ENCODE measurements around the gene NDUFA6.
"Not testable (repeated sequence)": the region's sequence is repeated elsewhere in the genome, so short reads cannot be mapped to it uniquely, and the experiment has no call there.

Gene NDUFA6

DNA sequence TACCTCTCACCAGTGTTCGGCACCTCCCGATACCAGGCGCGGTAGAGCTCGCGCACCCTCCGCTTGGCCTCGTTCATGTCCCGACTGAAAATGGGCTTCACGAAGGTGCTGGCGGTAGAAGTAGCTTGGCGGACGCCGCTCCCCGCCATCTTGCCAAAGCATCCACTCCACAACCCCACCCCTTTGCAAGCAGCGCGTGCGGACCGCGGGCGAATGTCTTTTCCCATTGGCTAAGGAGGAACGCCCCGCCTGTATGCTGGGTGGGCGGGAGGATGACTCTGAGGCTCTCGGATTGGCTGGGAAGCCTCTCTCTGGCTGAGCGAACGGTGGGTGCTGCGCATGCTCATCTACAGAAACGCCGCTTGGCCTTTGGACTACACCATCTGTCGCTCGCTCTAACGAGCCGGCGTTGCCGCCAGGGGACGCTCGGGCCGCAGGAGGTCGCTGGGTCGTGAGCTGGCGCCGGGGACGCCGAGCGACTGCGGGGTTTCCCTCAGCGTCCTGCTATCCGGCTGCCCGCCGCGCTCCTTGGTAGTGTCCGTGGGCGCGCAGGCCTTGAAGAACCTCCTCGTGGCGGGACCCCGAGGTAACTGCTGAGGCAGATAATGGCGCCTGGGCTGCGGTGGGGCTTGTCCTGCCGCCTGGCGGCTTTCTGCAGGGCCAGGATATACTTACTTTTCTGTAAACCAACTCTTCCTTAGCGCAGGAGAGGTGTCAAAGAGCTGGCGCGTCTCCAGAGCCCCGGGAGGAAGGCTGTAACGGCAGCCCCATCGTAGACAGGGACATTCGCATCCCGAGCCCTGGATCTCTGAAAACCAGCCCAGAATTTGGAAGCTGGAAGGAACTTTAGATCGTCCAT is at the start of gene NDUFA6:
Gene NDUFA6 (minus strand): TSS at position 177 of the 859 bp plus-strand sequence. CDS start 28 bp downstream, at position 149.
- DNase-seq: peak; percentile 100

DNA sequence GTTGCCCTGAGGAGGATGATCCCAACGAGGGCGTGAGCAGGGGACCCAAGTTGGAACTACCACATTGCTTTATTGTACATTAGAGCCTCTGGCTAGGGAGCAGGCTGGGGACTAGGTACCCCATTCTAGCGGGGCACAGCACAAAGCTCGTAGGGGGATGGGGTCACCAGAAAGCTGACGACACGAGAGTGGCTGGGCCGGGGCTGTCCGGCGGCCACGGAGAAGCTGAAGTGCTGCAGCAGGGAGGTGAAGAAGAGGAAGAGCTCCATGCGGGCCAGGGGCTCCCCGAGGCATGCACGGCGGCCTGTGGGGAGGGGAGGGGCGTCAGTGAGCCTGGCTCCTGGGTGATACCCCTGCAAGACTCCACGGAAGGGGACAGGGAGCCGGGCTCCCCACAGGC is 49.6 kb upstream of the NDUFA6 start:
- not testable (repeated sequence) for DNase-seq

DNA sequence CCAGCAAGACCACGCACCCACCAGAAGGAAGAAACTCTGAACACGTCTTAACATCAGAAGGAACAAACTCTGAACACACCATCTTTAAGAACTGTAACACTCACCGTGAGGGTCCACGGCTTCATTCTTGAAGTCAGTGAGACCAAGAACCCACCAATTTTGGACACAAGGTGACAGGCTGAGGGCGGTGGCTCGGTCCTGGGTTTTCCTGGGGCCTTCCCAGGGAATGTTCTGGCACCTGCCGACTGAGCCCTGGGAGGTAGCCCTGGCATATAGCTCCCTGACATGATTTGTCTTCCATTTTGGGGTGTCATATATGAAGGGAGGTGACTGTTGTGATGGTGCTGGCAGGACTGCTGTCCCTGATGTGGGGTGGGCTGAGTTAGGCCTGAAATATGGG is 48.9 kb upstream of the NDUFA6 start:
- not testable (repeated sequence) for DNase-seq

- no peak for DNase-seq
Measured at GRCh38 chr22:42138972-42139371, 48.4 kb upstream of the NDUFA6 start.

DNA sequence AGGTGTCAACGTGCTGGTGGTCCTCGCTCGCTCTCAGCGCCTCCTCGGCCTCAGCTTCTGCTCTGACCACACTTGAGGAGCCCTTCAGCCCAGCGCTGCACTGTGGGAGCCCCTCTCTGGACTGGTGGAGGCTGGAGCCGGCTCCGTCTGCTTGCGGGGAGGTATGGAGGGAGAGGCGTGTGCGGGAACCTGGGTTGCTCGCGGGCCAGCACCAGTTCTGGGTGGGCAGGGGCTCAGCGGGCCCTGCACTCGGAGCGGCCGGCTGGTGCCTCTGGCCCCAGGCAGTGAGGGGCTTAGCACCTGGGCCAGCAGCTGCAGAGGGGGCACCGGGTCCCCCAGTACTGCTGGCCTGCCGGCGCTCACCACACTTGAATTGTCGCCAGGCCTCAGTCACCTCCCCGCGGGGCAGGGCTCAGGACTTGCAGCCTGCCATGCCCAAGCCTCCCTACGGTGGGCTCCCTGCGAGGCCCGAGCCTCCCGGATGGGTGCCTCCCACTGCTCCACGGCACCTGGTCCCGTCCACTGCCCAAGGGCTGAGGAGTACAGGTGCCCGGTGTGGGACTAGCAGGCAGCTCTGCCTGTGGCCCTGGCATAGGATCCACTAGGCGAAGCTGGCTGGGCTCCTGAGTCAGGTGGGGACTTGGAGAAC is 47.7 kb upstream of the NDUFA6 start:
- DNase-seq: no peak

DNA sequence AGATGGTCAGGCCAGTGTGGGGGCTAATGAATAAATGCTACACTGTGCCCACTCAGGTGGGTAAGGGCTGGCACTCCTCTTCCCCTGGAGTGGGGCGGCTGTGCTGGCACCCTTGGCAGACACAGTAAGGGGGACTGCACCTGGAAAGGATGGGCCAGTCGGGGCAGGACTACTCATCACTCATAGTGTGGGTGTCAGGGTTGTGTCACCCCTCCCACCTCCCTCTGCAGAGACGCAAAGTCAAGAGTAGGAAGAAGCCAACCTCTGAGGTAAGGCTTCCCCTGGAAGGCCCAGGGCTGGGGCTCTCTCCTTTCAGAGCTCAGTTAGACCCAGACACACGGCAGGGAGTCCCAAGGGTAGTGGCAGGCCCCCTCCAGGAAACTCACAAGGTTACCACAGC is 45.1 kb upstream of the NDUFA6 start:
- not testable (repeated sequence) for DNase-seq

GRCh38 chr22:42134100-42135020 is 43.8 kb upstream of the NDUFA6 start:
- DNase-seq: no peak

DNA sequence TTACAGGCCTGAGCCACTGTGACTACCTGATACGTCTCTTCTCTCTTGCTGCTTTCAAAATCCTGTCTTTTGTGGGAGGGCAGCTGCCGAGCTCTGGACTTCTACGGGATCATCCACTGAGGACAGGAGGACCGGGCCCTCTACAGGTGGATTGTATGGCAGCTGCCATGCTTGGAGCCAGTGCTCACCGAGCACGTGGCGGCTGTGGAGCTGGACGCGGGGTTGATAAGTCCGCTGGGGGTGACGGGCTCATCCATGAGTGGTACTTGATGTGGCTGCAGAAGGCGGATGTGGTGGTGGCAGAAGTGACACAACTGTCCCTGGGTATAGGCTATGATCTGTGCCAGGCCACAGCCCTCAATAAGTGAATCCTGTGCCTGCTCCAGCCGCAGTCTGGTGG is 41.9 kb upstream of the NDUFA6 start:
- DNase-seq: no peak

- DNase-seq: no peak
Measured at GRCh38 chr22:42131562-42131961, 41.0 kb upstream of the NDUFA6 start.

DNA sequence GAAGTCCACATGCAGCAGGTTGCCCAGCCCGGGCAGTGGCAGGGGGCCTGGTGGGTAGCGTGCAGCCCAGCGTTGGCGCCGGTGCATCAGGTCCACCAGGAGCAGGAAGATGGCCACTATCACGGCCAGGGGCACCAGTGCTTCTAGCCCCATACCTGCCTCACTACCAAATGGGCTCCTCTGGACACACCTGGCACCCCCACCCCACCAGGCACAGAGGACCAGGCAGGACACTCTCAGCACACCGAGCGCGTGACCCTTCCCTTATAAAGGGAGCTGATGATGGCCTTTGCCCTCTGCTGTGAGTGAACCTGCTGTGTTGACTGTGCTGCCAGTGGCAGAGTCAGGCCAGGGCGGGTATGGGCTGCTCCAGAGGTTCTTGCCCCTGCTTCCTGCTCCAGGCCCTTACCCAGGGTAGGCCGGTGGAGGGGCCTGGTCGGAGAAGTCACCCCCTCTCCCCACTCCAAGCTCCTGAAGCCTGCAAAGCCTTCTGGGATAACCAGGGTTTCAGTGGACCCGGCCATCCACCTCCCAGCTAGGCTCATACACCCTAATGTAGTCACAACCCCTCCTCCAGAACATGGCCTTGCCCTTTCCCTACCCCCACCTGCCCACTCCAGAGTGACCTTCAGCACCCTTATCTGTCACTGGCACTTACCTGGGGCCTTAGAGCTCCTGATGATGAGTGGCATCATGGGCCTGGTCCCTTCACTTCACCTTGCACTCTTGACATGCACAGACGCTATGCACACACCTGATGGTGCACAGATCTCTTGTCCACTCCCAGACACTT is 40.3 kb upstream of the NDUFA6 start, which contains the start of gene CYP2D6:
Gene CYP2D6 (minus strand): TSS at position 172 of the 793 bp plus-strand sequence. CDS start 19 bp downstream, at position 153.
- not testable (repeated sequence) for DNase-seq

DNA sequence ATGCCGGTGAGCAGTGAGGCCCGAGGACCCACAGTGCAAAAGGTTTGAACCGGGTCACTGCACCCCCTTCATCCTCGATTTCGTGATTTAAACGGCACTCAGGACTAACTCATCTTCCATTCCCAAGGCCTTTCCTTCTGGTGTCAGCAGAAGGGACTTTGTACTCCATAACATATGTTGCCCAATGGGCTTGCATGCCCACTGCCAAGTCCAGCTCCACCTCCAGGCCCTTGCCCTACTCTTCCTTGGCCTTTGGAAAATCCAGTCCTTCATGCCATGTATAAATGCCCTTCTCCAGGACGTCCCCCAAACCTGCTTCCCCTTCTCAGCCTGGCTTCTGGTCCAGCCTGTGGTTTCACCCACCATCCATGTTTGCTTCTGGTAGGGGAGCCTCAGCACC is 39.6 kb upstream of the NDUFA6 start:
- not testable (repeated sequence) for DNase-seq

DNA sequence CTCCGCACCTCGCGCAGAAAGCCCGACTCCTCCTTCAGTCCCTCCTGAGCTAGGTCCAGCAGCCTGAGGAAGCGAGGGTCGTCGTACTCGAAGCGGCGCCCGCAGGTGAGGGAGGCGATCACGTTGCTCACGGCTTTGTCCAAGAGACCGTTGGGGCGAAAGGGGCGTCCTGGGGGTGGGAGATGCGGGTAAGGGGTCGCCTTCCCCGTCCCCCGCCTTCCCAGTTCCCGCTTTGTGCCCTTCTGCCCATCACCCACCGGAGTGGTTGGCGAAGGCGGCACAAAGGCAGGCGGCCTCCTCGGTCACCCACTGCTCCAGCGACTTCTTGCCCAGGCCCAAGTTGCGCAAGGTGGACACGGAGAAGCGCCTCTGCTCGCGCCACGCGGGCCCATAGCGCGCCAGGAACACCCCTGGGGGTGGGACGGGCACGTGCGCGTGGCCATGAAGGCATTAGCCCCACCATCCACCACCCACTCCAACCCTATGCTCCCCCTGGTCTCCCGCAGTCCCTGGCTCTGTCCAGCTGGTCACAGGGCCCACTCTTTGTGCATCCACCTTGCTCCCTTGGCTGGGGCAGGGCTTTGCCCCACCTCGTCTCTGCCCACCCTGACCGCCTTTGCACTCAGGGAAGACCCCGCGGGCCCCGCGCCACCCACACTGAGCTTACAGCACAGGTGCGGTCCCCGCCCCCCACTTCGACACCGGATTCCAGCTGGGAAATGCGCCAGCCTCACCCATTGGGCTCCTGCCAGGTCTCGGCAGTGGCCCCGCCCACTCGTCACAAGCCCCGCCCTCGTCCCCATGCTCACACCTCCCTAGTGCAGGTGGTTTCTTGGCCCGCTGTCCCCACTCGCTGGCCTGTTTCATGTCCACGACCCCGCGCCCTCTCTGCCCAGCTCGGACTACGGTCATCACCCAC is 38.5 kb upstream of the NDUFA6 start:
- not testable (repeated sequence) for DNase-seq

DNA sequence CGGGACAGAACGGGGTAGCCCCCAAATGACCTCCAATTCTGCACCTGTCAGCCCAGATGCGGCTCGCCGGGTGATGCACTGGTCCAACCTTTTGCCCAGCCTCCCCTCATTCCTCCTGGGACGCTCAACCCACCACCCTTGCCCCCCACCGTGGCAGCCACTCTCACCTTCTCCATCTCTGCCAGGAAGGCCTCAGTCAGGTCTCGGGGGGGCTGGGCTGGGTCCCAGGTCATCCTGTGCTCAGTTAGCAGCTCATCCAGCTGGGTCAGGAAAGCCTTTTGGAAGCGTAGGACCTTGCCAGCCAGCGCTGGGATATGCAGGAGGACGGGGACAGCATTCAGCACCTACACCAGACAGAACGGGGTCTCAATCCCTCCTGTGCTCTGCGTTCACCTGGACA is 37.4 kb upstream of the NDUFA6 start:
- not testable (repeated sequence) for DNase-seq

DNA sequence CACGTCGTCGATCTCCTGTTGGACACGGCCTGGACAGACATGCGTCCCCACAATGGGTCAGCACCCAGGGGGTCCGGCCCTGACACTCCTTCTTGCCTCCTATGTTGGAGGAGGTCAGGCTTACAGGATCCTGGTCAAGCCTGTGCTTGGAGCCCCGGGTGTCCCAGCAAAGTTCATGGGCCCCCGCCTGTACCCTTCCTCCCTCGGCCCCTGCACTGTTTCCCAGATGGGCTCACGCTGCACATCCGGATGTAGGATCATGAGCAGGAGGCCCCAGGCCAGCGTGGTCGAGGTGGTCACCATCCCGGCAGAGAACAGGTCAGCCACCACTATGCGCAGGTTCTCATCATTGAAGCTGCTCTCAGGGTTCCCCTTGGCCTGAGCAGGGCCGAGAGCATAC is 37.0 kb upstream of the NDUFA6 start:
- no peak for DNase-seq

DNA sequence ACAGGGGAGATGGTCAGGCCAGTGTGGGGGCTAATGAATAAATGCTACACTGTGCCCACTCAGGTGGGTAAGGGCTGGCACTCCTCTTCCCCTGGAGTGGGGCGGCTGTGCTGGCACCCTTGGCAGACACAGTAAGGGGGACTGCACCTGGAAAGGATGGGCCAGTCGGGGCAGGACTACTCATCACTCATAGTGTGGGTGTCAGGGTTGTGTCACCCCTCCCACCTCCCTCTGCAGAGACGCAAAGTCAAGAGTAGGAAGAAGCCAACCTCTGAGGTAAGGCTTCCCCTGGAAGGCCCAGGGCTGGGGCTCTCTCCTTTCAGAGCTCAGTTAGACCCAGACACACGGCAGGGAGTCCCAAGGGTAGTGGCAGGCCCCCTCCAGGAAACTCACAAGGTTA is 33.0 kb upstream of the NDUFA6 start:
- not testable (repeated sequence) for DNase-seq

- not testable (repeated sequence) for DNase-seq
Measured at GRCh38 chr22:42120231-42121021, 29.9 kb upstream of the NDUFA6 start.

- DNase-seq: no peak
Measured at GRCh38 chr22:42116848-42117424, 26.4 kb upstream of the NDUFA6 start.

DNA sequence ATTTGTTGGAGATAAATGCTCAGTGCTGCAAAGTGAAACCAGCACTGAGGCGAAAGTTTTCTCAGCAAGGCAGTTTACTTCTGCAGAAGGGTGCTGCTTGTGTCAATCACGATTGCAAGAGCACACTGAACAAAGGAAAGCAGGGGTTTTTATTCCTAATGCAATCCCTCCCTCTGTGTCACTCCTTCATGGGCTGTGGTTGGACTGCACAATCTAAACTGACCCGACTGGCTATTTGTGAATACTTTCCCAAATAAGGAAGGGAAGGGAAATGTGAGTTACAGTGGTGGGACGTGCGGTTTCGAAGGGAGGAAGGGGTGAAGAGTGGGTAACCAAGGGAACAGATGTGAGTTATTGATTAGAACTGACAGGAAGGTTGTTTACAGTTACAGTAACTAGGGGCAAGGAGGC is 24.9 kb upstream of the NDUFA6 start:
- DNase-seq: not testable (repeated sequence)

GRCh38 chr22:42114721-42115120 is 24.1 kb upstream of the NDUFA6 start:
- no peak for DNase-seq

- DNase-seq: not testable (repeated sequence)
Measured at GRCh38 chr22:42112793-42113192, 22.2 kb upstream of the NDUFA6 start.

Data from midbrain (tissue), 1 donor.